Measurements from ENCODE around the gene ABHD14A. TPM values are rescaled to one million over a fixed set of nuclear protein-coding genes. Genes with fewer than 3 reads are reported as not detected.

The ABHD14A gene
- total and polyA plus RNA-seq, 7 donors = 11.2 to 40.6 (median 22.9) TPM

- Histone ChIP-seq H3K9me3 (no peaks in the 10 kb centered on the region), H3K27ac (no peak overlapping the region), H3K36me3 (ENCODE audit: insufficient read depth in 1 of 2, low read depth in 1 of 2) (no peaks in the 10 kb centered on the region), H3K4me3 (no peak overlapping the region), H3K27me3 (ENCODE audit: insufficient read depth in 3 of 3, low read length in 2 of 3) (no peaks in the 10 kb centered on the region), H3K4me1 (peaks cover 40% of the 10 kb centered on the region)
- peak in 1 of 2 donors; percentile 13 for DNase-seq
- intact Hi-C loops (cut with DNase I) = loop anchor here in 1 of 2 donors (2.0 to 10.0 kb wide), 2 partner anchors 49 to 339 kb away; no protein-coding TSS in a partner anchor
- 58 to 69% (median 63%) methylated on average over 8 of the region's 8 CpGs for WGBS, 3 donors
- TF ChIP-seq, protein P1, sequence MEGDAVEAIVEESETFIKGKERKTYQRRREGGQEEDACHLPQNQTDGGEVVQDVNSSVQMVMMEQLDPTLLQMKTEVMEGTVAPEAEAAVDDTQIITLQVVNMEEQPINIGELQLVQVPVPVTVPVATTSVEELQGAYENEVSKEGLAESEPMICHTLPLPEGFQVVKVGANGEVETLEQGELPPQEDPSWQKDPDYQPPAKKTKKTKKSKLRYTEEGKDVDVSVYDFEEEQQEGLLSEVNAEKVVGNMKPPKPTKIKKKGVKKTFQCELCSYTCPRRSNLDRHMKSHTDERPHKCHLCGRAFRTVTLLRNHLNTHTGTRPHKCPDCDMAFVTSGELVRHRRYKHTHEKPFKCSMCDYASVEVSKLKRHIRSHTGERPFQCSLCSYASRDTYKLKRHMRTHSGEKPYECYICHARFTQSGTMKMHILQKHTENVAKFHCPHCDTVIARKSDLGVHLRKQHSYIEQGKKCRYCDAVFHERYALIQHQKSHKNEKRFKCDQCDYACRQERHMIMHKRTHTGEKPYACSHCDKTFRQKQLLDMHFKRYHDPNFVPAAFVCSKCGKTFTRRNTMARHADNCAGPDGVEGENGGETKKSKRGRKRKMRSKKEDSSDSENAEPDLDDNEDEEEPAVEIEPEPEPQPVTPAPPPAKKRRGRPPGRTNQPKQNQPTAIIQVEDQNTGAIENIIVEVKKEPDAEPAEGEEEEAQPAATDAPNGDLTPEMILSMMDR (IDR thresholded peaks at IDR 0.05) = no peak
- no peak for ATAC-seq
These were observed 31.4 kb downstream of the ABHD14A start for GRCh38 chr3:52006017-52006819.

DNA sequence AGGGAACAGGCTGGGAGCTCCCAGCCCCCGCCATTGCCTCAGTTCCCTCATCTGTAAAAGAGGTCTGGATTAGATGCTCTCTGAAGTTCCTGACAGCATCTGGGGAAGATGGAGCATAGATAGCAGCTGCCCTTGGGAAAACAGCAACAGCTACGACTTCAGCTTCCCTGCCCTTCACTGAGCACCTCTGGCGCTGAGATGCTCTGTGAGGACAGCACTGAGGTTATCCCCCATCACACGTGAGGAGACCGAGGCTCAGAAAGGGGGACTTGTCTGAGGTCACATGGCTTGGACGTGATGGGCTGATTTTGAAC is 31.9 kb downstream of the ABHD14A start:
- ATAC-seq = no peak
- Histone ChIP-seq H3K4me3 (no peak overlapping the region), H3K27ac (no peak overlapping the region), H3K27me3 (ENCODE audit: insufficient read depth in 3 of 3, low read length in 2 of 3) (no peaks in the 10 kb centered on the region), H3K36me3 (ENCODE audit: insufficient read depth in 1 of 2, low read depth in 1 of 2) (no peaks in the 10 kb centered on the region), H3K9me3 (no peaks in the 10 kb centered on the region), H3K4me1 (peaks cover 40% of the 10 kb centered on the region)
- WGBS, 3 donors = 76 to 80% (median 77%) methylated on average over 6 of the region's 6 CpGs
- intact Hi-C loops (cut with DNase I) = loop anchor here in 1 of 2 donors (2.0 to 10.0 kb wide), 2 partner anchors 48 to 338 kb away; no protein-coding TSS in a partner anchor
- DNase-seq = no peak
- TF ChIP-seq, protein P1 (IDR thresholded peaks at IDR 0.05) = no peak

DNA sequence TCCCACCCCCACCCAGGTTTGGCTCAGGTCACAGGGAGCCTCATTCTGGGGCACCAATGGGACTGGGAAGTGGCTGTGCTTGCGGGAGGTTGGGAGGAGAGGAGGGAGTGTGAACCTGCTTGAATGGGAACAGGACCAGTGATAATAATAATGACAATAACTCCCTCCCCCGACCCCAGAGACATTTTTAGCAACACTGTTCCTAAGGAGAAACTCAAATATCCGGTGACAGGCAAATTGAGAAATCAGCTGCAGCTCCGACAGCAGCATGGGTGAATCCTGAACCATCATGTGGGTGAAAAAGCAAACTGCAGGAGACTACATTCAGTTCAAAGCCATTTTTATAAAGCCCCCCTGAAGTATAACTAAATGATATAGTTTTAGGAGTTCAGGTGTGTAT is 32.4 kb downstream of the ABHD14A start:
- Histone ChIP-seq H3K4me1 (peaks cover 43% of the 10 kb centered on the region), H3K27me3 (ENCODE audit: insufficient read depth in 3 of 3, low read length in 2 of 3) (no peaks in the 10 kb centered on the region), H3K4me3 (no peak overlapping the region), H3K27ac (no peak overlapping the region), H3K36me3 (ENCODE audit: insufficient read depth in 1 of 2, low read depth in 1 of 2) (no peaks in the 10 kb centered on the region), H3K9me3 (no peaks in the 10 kb centered on the region)
- intact Hi-C loops (cut with DNase I) = loop anchor here in 1 of 2 donors (2.0 to 10.0 kb wide), 2 partner anchors 48 to 338 kb away; no protein-coding TSS in a partner anchor
- 18 to 43% (median 20%) methylated on average over 4 of the region's 4 CpGs for WGBS, 3 donors
- ATAC-seq = peak in 2 of 4 donors; percentile 17 to 64
- DNase-seq = no peak
- TF ChIP-seq, protein P1 (IDR thresholded peaks at IDR 0.05) = no peak

DNA sequence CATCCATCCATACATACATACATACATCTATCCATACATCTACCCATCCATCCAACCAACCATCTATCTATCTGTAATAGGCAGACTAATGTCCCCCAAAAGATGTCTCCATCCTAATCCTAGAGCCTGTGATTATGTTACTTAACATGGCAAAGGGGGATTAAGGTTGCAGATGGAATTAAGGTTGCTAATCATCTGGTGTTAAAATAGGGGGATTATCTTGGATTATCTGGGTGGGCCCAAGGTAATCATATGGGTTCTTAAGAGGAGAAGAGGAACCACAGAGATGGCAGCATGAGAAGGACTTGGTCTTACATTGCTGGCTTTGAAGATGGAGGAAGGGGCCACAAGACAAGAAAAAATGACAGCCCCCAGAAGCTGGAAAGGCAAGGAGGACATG is 35.6 kb downstream of the ABHD14A start:
- no peak overlapping the region for H3K27ac ChIP-seq
- TF ChIP-seq, protein P1 (IDR thresholded peaks at IDR 0.05) = no peak
- no peaks in the 10 kb centered on the region for H3K27me3 ChIP-seq (ENCODE audit: insufficient read depth in 3 of 3, low read length in 2 of 3)
- no peak overlapping the region for H3K4me3 ChIP-seq
- no peak for ATAC-seq
- intact Hi-C loops (cut with DNase I) = loop anchor here in 1 of 2 donors (5.0 kb wide), 1 partner anchor 42 kb away; no protein-coding TSS in a partner anchor
- H3K4me1 ChIP-seq = peaks cover 50% of the 10 kb centered on the region
- no peaks in the 10 kb centered on the region for H3K9me3 ChIP-seq
- no peaks in the 10 kb centered on the region for H3K36me3 ChIP-seq (ENCODE audit: insufficient read depth in 1 of 2, low read depth in 1 of 2)
- no peak for DNase-seq

All from psoas muscle (tissue), 8 donors.